ENCODE data around the gene CTRL.
"Not testable (repeated sequence)": the region's sequence is repeated elsewhere in the genome, so short reads cannot be mapped to it uniquely, and the experiment has no call there.

CTRL gene
- total RNA-seq = 0.35 to 0.97 (median 0.52) reads per million in 3 donors

DNA sequence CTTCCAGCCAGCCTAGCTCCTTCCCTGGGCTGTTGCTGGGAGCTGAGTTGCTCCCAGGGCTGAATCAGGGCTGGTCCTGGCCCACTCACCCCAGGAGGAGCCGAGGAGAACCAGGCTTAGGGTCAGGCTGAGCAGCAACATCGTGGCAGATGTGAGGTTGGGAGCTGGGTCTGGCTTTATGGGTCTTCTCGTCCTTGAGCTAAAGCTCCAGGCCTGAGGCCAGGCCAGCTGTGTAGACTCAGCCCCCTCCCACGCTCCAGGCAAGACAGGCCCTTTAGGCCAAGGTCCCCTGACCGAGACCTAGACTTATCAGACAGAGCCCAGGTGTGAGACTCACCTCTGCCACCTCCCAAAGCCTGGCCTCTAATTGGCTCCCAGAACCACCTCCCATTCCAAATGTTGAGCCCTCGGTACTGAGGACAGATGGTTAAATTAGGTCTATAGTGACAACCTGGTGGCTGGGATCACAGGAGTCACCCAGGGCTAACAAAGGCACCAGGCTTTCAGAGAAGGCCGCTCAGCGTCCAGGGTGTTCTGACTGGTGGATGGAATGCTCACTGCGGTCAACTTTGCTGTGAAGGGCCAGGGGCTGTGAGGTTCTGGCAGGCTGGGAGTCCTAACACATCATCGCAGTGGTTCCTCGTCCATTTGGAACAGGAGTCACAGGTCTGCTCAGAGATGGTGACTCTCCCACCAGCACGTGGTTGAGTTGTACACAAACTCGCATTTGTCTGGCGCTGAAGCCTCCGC is at the start of gene CTRL:
CTRL (minus strand) TSS at position 151 of the 750 bp plus-strand sequence; CDS start at position 141, 10 bp downstream.
- Histone ChIP-seq H3K27ac (ENCODE audit: insufficient read depth, low read length, poor library complexity, severe bottlenecking) (no peak within 1 kb of the TSS), H3K27me3 (replicated peaks; ENCODE audit: control insufficient read depth, insufficient read depth, low read length, poor library complexity, severe bottlenecking) (no peaks in the 10 kb centered on the region), H3K9me3 (ENCODE audit: control insufficient read depth, low read length) (no peaks in the 10 kb centered on the region), H3K36me3 (ENCODE audit: control insufficient read depth, insufficient read depth, low read length) (peaks cover 42% of the 10 kb centered on the region), H3K4me3 (ENCODE audit: insufficient read depth, low read depth, low read length, poor library complexity, severe bottlenecking) (no peak within 1 kb of the TSS), H3K4me1 (ENCODE audit: control insufficient read depth, insufficient read depth, low read length, poor library complexity, severe bottlenecking) (peaks cover 11% of the 10 kb centered on the region)
- no peak for DNase-seq

DNA sequence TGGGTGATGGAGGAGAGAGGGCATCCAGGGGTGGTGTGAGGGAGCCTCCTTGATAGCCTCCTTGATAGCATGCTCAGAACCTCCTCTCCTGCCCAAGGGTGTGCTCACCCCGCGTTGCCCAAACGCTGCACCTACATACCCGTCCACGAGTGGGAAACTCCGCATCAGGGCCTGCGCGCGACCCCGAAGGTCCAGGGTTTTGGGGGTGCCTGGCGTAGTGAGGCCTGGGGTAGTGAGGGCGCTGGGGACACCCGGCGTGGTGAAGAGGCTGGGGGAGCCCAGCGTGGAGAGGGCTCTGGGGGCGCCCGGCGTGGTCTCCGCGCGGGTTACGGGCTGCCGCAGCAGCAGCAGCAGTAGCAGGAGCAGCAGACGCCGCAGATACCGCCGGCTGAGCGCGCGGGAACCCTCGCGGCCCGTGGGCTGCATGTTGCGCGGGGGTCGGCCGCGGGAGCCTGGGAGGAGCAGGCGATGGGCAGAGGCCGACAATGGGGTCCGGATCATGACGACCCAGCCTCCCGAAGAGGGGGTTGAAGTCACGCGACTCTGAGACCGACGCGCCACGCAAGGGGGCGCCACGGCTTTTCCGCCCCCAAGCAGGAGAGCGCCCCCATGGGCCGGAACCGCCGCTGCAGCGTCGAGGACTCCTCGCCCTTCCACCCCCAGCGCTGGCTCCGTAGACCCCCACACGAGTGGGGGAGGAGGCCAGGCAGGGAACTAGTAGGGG is 48.5 kb upstream of the CTRL start, which contains the start of gene DPEP3:
DPEP3 (minus strand) TSS at position 545 of the 724 bp plus-strand sequence; CDS start at position 426, 119 bp downstream.
- Histone ChIP-seq H3K4me1 (ENCODE audit: control insufficient read depth, insufficient read depth, low read length, poor library complexity, severe bottlenecking) (peaks cover 18% of the 10 kb centered on the region), H3K27ac (ENCODE audit: insufficient read depth, low read length, poor library complexity, severe bottlenecking) (no peak within 1 kb of the TSS), H3K27me3 (replicated peaks; ENCODE audit: control insufficient read depth, insufficient read depth, low read length, poor library complexity, severe bottlenecking) (no peaks in the 10 kb centered on the region), H3K4me3 (ENCODE audit: insufficient read depth, low read depth, low read length, poor library complexity, severe bottlenecking) (no peak within 1 kb of the TSS), H3K36me3 (ENCODE audit: control insufficient read depth, insufficient read depth, low read length) (no peaks in the 10 kb centered on the region), H3K9me3 (ENCODE audit: control insufficient read depth, low read length) (no peaks in the 10 kb centered on the region)
- DNase-seq = no peak

DNA sequence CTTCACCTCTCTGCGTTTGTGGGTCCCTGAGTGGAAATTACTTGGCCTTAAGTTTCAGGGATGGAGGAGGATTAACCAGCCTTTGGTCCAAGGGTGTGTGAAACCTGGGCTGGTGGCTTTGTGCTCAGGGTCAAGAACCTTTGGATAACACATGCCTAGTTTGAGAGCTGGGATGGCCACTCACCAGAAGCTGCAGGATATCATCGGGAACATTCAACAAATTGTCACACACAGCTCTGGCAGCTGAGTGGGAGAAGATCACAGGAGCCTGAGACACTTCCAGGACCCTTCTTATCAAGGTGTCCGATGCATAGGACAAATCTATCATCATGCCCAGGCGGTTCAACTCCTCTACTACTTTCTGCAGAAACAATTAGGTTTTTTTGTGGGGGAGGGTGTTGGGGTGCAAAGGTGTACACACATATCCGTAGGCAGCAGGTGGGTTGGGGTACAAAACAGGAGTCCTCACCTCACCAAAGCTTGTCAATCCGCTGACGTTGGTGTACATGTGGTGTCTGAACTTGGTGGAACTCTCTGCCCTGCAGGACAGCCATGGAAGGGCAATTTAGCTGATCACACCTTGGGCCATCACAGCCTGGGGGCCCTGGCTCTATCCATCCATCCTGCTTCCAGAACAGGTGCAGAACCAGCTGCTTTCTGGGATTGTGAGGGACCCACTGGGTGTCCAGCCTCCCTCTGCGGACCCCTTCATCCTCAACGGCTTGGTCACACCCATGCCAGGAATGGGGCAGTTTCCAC is 46.0 kb upstream of the CTRL start:
- H3K27me3 ChIP-seq (replicated peaks; ENCODE audit: control insufficient read depth, insufficient read depth, low read length, poor library complexity, severe bottlenecking) = no peaks in the 10 kb centered on the region
- no peak overlapping the region for H3K27ac ChIP-seq (ENCODE audit: insufficient read depth, low read length, poor library complexity, severe bottlenecking)
- H3K9me3 ChIP-seq (ENCODE audit: control insufficient read depth, low read length) = no peaks in the 10 kb centered on the region
- no peak for DNase-seq
- no peaks in the 10 kb centered on the region for H3K4me1 ChIP-seq (ENCODE audit: control insufficient read depth, insufficient read depth, low read length, poor library complexity, severe bottlenecking)
- H3K4me3 ChIP-seq (ENCODE audit: insufficient read depth, low read depth, low read length, poor library complexity, severe bottlenecking) = no peak overlapping the region
- H3K36me3 ChIP-seq (ENCODE audit: control insufficient read depth, insufficient read depth, low read length) = no peaks in the 10 kb centered on the region

DNA sequence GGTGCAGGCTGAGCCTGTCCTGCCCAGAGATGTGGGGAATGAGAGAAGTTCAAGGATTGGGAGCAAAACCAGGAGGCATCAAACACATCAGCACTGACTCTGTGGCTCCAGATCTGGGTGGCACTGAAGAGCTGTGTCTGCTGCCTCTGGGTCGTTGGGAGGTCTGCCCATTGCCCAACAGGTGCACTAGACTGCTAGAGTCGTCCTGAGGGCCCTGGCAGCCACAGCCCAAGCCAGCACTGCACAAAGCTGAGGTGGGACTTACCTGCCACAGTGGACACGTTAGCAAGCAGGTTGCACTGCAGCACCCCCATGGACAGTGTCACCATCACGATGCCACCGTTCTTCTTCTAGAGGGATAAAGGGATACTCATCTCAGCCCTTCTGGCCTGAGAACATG is 45.3 kb upstream of the CTRL start:
- Histone ChIP-seq H3K4me3 (ENCODE audit: insufficient read depth, low read depth, low read length, poor library complexity, severe bottlenecking) (no peak overlapping the region), H3K36me3 (ENCODE audit: control insufficient read depth, insufficient read depth, low read length) (no peaks in the 10 kb centered on the region), H3K27me3 (replicated peaks; ENCODE audit: control insufficient read depth, insufficient read depth, low read length, poor library complexity, severe bottlenecking) (no peaks in the 10 kb centered on the region), H3K4me1 (ENCODE audit: control insufficient read depth, insufficient read depth, low read length, poor library complexity, severe bottlenecking) (no peaks in the 10 kb centered on the region), H3K9me3 (ENCODE audit: control insufficient read depth, low read length) (no peaks in the 10 kb centered on the region), H3K27ac (ENCODE audit: insufficient read depth, low read length, poor library complexity, severe bottlenecking) (no peak overlapping the region)
- no peak for DNase-seq

DNA sequence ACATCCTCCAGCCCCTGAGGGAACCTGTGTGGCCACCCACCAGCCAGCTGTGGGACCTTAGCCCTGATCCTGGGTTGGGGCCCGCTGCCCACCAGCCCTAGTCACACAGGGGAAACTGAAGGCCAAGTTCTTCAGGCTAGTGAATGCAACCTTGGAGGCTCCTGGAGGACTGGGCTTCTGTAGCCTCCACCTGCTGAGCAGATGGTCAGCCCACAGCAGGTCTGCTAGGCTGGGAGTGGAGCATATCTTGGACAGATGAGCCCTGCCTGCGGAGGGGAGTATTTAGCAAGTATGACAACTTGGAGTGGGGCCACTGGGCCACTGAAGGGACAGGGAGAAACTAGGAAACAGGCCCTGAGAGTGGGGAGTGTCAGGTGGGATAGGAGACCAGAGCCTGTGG is 44.5 kb upstream of the CTRL start:
- Histone ChIP-seq H3K9me3 (ENCODE audit: control insufficient read depth, low read length) (no peaks in the 10 kb centered on the region), H3K27ac (ENCODE audit: insufficient read depth, low read length, poor library complexity, severe bottlenecking) (no peak overlapping the region), H3K36me3 (ENCODE audit: control insufficient read depth, insufficient read depth, low read length) (no peaks in the 10 kb centered on the region), H3K4me1 (ENCODE audit: control insufficient read depth, insufficient read depth, low read length, poor library complexity, severe bottlenecking) (no peaks in the 10 kb centered on the region), H3K27me3 (replicated peaks; ENCODE audit: control insufficient read depth, insufficient read depth, low read length, poor library complexity, severe bottlenecking) (no peaks in the 10 kb centered on the region), H3K4me3 (ENCODE audit: insufficient read depth, low read depth, low read length, poor library complexity, severe bottlenecking) (no peak overlapping the region)
- DNase-seq = no peak

DNA sequence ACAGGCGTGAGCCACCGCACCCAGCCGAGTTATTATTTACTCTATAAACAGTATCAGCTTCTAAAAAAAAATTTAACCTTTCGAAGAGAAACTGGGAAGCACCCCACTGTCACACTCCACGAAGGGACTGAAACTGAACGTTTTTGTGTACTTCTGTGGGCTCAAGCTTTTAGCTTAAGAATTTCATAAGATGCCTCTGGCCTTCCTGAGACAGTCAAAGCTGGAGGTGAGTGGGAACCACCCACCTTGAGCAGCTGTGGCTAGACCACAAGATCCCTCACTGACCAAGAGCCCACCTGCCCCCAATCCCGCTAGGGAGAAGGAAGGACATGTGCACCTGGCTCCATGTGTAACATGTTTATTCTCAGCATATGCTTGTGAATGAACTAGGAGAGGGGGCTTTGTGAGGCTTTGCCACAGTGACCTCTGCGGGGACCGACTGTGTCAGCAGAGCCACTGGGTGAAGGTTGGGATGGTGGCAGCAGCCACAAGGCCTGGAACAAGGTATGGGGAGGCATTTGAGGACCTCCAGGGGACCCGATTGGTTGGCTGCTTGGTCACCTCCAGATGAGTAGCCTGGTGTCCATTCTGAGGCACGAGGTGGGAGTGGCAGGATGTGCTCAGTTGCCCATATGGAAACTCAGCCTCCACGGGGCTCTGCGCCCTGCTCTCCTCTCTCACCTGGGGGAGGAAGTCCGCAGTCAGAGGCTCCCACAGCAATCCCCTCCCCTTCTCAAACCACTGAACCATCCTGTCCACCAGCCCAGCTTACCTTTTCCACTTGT is 43.9 kb upstream of the CTRL start:
- no peak overlapping the region for H3K27ac ChIP-seq (ENCODE audit: insufficient read depth, low read length, poor library complexity, severe bottlenecking)
- no peak for DNase-seq
- H3K36me3 ChIP-seq (ENCODE audit: control insufficient read depth, insufficient read depth, low read length) = no peaks in the 10 kb centered on the region
- H3K27me3 ChIP-seq (replicated peaks; ENCODE audit: control insufficient read depth, insufficient read depth, low read length, poor library complexity, severe bottlenecking) = no peaks in the 10 kb centered on the region
- no peaks in the 10 kb centered on the region for H3K4me1 ChIP-seq (ENCODE audit: control insufficient read depth, insufficient read depth, low read length, poor library complexity, severe bottlenecking)
- no peak overlapping the region for H3K4me3 ChIP-seq (ENCODE audit: insufficient read depth, low read depth, low read length, poor library complexity, severe bottlenecking)
- no peaks in the 10 kb centered on the region for H3K9me3 ChIP-seq (ENCODE audit: control insufficient read depth, low read length)

DNA sequence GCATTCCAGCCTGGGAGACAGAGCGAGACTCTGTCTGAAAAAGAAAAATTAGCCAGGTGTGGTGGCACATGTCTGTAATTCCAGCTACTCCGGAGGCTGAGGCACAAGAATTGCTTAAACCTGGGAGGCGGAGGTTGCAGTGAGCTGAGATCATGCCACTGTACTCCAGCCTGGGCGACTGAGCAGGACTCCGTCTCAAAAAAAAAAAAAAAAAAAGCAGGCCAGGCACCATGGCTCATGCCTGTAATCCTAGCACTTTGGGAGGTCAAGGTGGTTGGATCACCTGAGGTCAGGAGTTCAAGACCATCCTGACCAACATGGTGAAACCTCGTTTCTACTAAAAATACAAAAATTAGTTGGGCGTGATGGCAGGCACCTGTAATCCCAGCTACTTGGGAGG is 40.6 kb upstream of the CTRL start:
- H3K27ac ChIP-seq (ENCODE audit: insufficient read depth, low read length, poor library complexity, severe bottlenecking); DNase-seq; H3K9me3 ChIP-seq (ENCODE audit: control insufficient read depth, low read length); H3K4me3 ChIP-seq (ENCODE audit: insufficient read depth, low read depth, low read length, poor library complexity, severe bottlenecking); H3K36me3 ChIP-seq (ENCODE audit: control insufficient read depth, insufficient read depth, low read length); H3K27me3 ChIP-seq (replicated peaks; ENCODE audit: control insufficient read depth, insufficient read depth, low read length, poor library complexity, severe bottlenecking): not testable (repeated sequence)
- peaks cover 11% of the 10 kb centered on the region for H3K4me1 ChIP-seq (ENCODE audit: control insufficient read depth, insufficient read depth, low read length, poor library complexity, severe bottlenecking)

DNA sequence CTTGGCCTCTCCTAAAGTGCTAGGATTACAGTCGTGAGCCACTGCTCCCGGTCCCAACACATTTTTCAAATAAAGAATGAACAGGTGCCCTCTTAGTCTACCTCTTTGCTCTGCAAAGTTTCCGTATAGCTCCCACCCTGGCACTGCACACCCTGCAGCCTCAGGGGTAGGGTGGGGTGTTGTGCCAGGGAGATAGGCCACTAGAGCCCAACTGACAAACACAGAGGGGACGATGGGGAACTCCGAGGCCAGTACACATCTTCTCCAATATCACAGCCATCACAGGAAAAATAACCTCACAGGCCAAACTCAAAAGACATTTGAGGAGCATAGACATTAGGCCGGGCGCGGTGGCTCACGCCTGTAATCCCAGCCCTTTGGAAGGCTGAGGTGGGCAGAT is 39.4 kb upstream of the CTRL start:
- H3K36me3 ChIP-seq (ENCODE audit: control insufficient read depth, insufficient read depth, low read length) = no peaks in the 10 kb centered on the region

DNA sequence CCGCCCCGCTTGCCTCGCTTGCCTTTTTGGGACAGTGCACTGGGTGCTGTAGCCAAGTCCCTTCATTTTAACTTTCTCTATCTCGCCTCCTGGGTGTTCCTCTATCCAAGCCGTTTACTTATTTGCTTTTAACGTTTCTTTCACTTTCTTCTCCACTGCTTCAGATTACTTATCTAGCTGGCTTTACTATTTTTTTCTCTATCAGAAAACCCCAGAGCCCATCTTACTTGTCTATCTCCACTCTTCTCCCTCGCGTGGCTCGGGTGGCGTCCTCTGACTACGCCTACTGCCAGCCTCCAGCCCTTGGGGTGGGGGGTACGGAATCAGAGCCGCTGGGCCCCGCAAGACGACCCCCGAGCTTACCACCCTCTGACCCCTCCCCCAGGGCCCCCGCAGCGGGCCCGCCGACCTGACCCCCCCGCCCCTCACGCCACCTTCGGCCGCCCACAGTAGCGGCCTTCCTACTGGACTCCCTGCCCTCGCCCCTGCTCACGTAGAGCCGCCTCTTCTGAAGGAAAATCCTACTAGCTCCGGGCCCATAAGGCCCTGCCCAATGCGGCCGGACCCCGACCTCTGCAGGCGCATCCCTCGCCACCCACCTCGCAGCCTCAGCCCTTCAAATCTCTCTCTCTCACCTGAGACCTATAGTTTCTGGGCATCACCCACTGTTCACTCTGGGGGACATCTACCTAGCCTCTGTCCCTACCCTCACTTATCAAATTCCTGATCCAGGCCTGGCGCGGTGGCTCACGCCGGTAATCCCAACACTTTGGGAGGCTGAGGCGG is 37.8 kb upstream of the CTRL start:
- peak overlapping the region; percentile 90 for H3K4me3 ChIP-seq (ENCODE audit: insufficient read depth, low read depth, low read length, poor library complexity, severe bottlenecking)
- no peak for DNase-seq
- H3K27ac ChIP-seq (ENCODE audit: insufficient read depth, low read length, poor library complexity, severe bottlenecking) = peak overlapping the region; percentile 53
- peaks cover 17% of the 10 kb centered on the region for H3K4me1 ChIP-seq (ENCODE audit: control insufficient read depth, insufficient read depth, low read length, poor library complexity, severe bottlenecking)
- no peaks in the 10 kb centered on the region for H3K36me3 ChIP-seq (ENCODE audit: control insufficient read depth, insufficient read depth, low read length)
- H3K9me3 ChIP-seq (ENCODE audit: control insufficient read depth, low read length) = no peaks in the 10 kb centered on the region
- no peaks in the 10 kb centered on the region for H3K27me3 ChIP-seq (replicated peaks; ENCODE audit: control insufficient read depth, insufficient read depth, low read length, poor library complexity, severe bottlenecking)

More for the DNA sequence above, 39.4 kb upstream of the CTRL start:
- Histone ChIP-seq H3K27me3 (replicated peaks; ENCODE audit: control insufficient read depth, insufficient read depth, low read length, poor library complexity, severe bottlenecking) (no peaks in the 10 kb centered on the region), H3K4me1 (ENCODE audit: control insufficient read depth, insufficient read depth, low read length, poor library complexity, severe bottlenecking) (peaks cover 17% of the 10 kb centered on the region), H3K27ac (ENCODE audit: insufficient read depth, low read length, poor library complexity, severe bottlenecking) (no peak overlapping the region), H3K9me3 (ENCODE audit: control insufficient read depth, low read length) (no peaks in the 10 kb centered on the region), H3K4me3 (ENCODE audit: insufficient read depth, low read depth, low read length, poor library complexity, severe bottlenecking) (no peak overlapping the region)
- DNase-seq = no peak
